Limb (tissue), 2 donors: ENCODE results near the gene SLC44A2.
A peak's percentile ranks its signal among the peaks of the same experiment; 100 is the strongest.
"Not testable (repeated sequence)": the region's sequence is repeated elsewhere in the genome, so short reads cannot be mapped to it uniquely, and the experiment has no call there.

Experiments used
- DNase-seq, 2 donors: peaks; one replicate each; pipeline ENCODE4 v3.0.0-alpha.2; 2016; ENCODE audit errors: extremely low spot score in 2 of 2

The SLC44A2 gene

DNA sequence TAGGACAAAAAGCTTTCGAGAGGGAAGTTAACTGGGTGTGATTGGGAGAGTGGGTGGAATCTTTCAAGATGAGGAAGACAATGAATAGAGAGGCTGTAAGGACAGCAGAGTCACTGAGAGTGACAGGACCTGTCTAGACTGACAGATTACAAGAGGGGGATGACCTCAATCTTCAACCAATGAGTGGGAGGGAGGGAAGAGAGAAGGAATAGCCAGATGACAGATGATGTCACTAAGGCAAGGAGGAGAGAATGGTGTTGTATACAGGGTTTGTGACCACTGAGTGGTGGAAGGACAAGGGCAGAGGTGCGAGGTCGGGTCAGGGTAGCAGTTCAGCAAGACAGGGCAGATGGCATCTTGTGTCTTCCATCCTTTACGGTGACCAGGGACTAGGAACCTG is 23.0 kb downstream of the SLC44A2 start:
- no peak for DNase-seq

DNA sequence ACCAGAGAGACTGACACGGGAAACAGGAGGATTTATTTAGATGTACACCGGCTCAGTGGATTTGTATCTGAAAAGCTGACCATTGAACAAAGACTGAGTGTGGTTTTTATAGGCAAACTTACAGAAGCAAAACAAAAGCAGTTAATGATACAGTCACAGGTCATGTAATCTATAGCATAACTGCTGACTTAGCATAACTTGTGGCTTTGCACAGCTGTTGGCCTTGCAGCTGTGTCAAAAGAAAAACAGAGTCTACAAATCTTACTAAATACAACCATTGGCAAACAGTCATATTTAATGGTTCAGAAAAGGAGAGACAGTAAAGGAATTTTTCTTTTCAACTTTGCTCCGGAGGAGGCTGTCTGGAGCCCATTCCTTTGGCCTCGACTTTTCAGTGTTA is 26.5 kb downstream of the SLC44A2 start:
- DNase-seq = no peak

DNA sequence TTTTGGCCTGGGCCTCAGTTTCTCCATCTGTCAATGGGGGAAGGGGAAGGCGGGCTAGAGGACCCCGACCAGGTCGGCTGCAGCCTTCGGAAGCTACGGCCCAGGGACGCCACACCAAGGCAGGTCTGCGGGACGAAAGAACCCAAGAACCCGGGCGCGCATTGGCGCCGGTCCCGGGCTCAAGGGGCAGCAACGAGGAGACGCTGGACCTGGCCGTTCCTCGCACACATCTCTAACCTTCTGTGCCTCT is 28.1 kb downstream of the SLC44A2 start:
- DNase-seq = no peak

DNA sequence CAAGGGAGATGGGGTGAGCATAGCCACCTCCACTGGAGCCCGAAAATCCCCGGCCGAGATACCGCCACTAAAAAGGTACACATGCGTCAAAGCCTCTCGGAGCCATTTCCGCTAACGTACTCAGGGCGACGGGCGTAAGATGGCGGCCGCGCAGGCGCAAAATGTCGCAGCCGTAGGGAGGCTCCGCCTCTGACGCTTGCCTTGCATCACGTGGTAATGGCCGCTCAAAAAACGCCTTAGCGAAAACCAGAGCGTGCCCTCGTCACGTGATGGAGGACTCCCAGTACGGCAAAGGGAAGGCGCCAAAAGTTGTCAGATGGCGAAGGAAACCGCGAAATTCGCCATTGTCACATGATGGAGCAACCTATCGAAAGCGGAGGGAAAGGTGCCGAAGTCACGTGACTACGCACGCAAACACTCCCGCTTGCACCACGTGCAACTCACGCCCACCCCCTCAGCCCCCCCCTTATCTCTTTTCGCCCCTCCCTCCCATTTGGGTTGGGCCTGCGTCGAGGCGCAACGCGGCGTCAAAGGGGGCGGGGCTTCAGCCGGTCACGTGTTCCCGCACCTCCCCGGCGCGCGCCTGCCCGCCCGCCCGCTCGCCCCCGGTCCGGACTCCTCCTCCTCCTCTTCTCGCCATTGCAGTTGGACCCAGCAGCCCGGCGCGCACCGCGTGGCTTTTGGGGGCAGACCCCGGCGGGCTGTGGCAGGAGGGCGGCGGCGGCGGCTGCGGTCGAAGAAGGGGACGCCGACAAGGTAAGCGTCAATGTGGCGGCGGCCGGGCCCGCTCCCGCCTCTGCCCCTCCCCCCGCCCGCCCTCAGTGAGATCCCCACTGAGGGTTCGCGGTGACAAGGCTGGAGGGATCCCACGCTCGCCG is 28.6 kb downstream of the SLC44A2 start, which contains the start of gene ILF3:
Gene ILF3, plus strand, starts transcription at position 615 of the 878 bp plus-strand sequence. CDS start 16,260 bp downstream, outside the sequence.
- DNase-seq = peak; percentile 99 to 100

DNA sequence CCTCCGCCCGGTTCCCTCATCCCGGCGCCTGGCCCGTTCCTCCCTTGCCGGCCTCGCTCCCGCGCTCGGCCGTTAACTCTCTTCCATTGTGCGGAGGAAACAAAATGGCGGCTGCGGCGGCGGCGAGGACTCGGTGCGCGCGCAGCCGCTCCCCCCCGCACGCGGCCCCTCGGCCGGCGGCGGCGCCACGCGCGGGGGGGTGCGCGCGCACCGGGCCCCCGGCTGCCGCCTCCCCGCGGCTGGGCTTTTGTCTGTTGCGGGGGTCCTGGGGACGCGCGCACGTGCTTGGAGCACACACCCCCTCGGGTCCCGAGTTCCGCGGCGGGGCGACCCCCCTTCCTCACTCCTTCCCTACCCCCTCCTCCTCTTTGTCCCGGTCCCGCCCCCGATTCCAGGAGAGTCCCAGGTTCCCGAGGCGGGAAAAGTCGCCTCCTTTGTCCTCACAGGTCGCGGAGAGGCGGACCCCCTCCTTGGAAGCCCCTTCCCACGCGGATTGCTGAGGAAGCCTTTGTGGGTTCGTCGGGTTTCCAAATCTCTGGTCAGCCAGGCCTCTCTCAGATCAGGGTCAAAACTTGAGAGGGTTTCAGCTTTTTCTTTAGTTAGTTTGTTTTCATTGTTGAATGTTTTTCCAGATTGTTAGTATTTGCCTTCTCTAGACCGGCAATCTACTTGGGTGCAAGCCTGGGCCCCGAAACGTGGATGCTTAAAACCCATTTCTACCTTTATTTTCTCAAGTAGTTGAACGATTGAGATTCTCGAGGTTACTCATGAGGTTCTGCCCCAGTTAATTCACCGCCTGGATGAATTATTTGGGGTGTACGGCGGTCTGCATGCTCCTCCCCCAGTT is 29.5 kb downstream of the SLC44A2 start:
- peak; percentile 55 to 84 for DNase-seq

DNA sequence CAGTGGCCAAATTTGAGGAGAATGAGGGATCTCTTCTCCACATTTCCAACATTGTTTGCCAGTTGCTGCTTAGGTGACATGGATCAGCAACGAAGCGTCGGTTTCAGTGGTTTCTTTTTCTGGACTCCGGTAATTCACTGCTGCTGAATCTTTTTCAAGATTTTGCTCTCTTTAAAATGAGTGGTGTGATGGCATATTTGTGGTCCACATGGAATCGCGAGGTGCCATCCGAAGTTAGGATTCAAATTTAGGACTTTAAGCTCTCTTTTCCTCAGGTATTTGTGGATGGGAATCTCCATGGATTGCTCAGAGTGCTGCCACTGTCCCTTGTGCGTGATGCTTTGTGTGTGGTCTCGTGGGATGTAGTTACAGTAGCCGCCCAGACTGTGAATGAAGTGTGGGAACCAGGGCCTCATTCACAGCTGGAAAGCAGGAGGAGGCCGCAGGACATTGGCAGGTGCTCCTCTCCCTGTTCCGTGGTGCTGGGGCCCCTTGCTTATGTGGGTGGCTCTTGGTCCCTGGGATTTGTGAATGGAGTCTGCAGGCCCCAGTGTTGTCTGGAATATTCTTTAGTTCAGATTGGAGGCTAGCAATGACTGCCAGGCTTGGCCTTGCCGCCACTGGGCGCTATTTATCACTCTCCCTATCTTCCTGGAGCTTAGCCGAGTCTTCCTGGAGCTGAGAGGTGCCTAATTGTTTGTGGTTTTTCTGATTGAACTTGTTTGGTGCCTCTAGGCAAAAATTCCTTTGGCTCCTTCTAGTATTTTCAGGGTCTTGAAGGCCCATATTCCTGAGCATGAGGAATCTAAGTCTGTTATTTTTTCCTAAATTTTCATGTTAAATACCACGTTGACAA is 30.3 kb downstream of the SLC44A2 start:
- peak in 1 of 2 donors; percentile 42 for DNase-seq

DNA sequence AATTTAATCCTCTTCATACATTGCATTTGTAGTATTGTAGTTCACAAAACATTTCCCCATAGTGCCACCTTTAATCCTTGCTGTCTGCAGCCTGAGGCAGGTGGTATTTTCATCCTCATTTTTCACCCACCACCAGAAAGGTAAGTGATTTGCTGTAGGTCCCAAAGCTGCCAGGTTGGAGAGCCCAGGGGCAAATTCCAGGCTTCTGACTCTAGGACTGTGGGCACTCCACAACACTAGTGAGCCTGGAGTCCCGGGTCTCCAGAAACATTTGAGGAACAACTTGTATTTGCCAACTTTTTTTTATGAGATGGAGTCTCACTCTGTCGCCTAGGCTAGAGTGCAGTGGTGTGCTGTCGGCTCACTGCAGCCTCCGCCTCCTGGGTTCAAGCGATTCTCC is 35.0 kb downstream of the SLC44A2 start:
- DNase-seq = no peak

DNA sequence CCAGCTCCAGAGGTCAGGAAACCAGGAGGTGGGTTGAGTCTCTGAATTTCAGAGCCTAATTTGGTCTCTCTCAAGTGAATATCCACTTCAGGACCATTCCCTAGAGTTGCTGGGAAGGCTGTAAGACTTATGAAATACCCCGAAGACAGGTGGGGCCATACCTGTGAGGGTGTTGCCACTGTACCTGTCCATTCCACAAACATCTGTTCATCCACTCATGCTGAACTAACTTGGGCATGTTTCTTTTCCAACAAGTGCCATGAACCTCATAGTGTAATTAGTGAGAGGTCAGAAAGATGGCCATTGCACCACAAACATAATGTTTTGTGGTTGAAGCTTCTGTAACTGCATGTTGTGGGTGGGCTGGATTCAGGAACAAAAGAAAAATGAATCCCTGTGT is 36.6 kb downstream of the SLC44A2 start:
- no peak for DNase-seq

DNA sequence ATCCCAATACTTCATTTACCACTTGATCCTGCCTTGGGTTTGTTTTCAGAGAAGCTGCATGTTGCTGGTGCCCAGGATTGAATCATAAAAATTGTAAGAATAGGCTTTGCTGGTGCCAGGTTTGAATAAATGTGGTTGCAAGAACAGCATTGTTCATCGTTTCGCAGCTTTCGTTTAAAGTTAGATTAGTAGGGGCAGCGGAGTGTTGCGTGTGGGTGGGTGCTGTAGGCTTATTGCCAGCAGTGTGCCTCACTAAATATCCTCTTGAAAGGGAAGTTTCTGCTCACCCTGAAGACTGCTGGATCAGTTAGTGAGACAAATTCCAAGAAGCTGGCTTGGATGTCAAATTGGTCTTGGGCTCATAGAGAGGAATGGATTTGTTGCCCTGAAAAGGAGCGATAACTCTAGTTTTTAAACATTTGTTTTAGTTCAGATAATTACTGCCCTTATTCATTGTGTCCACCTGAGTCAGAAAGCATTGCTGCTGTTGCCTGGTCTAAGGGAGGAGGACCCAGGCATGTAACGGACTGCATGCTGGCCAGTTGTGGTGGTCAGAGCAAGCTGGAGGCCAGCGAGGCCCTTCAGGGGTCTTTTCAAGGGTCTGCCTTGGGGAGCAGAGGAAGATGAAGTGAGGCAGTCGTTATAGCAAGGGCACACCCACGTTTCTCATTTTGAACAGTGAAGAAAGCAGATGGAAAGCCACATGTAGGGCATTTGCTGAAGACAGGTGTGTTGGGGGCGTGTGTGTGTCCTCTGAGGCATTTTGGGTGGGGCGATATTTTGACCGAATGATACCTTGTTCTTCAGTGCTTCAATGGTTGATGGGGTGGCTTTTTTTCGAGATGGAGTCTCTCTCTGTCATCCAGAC is 37.3 kb downstream of the SLC44A2 start:
- DNase-seq = no peak

DNA sequence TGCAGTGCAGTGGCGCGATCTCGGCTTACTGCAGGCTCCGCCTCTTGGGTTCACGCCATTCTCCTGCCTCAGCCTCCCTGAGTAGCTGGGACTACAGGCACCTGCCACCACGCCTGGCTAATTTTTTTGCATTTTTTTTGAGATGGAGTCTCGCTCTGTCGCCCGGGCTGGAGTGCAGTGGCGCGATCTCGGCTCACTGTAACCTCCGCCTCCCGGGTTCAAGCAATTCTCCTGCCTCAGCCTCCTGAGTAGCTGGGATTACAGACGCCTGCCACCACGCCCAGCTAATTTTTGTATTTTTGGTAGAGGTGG is 37.9 kb downstream of the SLC44A2 start:
- not testable (repeated sequence) for DNase-seq

DNA sequence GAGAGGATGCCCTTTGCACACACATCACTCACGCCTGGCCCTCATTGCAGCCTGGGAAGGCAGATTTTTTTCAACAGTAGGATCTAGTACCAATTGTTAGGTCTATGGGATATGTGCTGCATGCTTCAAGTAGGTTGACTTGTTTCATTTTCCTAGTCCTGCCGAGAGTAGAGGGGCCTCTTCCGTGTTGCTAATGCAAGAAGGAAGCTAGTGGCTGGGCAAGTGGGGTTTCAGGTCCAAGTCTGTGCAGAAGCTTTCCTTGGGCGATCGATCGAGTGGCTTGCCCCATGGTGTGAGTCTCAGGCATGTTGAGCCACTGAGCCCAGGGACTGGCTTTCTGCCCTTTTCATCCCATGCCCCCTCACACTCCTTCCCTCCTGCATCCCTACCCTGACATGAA is 42.5 kb downstream of the SLC44A2 start:
- DNase-seq = no peak

DNA sequence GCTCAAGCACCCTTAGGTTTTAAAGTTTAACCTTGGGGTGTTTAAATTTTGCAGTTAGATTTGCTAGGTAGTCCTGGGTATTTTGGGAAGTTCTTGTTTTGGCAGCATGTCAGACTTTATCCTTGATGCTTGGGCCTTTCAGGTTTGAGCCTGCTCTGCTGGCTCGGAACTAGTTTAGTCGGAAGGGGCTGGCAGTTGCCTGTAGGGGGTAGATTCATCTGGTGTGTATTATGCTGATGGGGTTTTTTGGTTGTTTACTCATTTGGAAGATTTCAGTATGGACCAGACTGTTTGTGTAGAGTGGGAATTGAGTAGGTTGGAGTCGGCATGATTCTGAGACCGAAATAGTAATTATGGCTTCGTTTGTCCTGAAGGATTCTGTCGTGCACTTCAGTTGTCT is 43.9 kb downstream of the SLC44A2 start:
- no peak for DNase-seq

DNA sequence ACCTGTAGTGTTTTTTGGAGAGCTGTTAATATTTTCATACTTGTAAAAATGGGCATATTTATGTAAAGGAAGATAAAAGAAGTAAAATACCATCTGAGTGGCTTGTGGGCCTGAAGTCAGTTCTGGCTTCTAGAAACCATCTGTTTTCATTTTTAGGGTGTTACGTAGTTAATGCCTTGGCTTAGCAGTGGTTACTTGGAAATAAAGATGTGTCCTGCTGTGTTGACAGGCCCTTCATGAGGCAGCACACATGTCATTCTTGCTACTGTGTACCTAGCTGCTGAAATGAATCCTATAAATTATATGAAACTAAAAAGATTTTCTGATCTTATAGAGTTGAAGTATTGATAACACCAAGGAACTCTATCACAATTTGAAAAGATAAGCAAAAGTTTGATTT is 44.8 kb downstream of the SLC44A2 start:
- no peak for DNase-seq

DNA sequence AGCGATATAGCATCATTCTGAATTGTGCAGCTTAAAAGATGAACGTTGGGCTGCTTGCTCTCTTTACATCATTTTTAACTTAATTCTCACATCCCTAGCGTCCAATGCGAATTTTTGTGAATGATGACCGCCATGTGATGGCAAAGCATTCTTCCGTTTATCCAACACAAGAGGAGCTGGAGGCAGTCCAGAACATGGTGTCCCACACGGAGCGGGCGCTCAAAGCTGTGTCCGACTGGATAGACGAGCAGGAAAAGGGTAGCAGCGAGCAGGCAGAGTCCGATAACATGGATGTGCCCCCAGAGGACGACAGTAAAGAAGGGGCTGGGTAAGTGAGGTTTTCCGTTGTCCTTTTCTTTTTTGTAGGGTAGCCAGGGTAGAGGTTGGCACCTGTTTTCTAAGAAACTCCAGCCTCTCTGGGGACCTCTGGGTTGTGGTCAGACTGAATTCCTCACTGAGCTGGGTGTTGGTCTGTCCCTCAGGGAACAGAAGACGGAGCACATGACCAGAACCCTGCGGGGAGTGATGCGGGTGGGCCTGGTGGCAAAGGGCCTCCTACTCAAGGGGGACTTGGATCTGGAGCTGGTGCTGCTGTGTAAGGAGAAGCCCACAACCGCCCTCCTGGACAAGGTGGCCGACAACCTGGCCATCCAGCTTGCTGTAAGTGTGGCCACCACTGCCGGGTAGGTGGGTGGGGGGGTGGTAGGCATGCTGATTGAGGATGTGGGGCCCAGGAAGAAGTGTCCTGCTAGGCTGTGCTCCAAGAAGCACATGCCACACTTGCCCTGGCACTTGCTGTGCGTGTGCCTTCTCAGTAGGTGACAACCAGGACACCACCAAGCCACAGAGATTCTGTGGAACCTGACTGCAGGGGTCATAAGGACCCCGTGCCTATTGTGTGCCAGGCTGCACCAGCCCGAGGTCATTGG is 45.8 kb downstream of the SLC44A2 start:
- DNase-seq = no peak

DNA sequence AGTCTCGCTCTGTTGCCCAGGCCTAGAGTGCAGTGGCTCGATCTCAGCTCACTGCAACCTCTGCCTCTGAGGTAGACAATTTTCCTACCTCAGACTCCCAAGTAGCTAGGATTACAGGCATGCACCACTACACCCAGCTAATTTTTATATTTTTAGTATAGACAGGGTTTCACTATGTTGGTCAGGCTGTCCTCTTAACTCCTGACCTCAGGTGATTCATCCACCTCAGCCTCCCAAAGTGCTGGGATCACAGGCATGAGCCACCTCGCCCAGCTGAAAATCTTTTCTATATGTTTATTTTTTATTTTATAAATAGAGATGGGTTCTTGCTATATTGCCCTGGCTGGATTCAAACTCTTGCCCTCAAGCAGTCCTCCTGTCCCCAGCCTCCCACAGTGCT is 46.6 kb downstream of the SLC44A2 start:
- not testable (repeated sequence) for DNase-seq

DNA sequence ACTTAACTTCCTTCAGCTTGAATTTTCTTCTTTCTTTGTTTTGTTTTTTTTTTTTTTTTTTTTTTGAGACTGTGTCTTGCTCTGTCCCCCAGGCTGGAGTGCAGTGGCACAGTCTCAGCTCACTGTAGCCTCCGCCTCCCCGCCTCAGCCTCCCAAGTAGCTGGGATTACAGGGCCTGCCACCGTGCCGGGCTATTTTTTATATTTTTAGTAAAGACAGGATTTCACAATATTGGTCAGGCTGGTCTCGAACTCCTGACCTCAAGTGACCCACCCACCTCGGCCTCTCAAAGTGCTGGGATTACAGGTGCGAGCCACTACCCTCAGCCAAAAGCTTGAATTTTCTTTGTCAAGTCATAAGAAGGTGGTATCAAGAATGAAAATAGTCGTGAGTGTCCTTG is 49.9 kb downstream of the SLC44A2 start:
- DNase-seq = not testable (repeated sequence)

DNA sequence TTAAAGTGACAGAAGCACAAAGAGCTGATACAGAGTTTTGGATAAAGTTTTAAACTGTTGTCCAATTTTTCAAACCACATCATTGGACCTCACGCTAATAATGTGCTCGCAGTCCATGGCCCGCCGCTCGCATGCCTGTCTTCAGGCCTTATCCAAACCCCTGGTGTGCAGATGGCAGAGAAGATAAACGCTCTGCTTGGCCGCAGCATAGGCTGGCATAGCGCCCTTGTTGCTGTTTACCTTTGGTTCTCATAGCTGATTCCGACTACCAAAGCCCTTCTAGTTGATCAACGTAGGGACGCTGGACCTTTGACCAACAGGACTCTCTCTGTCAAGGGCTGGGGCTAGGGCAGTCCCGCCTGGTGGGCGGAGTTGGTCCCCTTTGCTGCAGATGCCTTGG is 52.4 kb downstream of the SLC44A2 start:
- no peak for DNase-seq

DNA sequence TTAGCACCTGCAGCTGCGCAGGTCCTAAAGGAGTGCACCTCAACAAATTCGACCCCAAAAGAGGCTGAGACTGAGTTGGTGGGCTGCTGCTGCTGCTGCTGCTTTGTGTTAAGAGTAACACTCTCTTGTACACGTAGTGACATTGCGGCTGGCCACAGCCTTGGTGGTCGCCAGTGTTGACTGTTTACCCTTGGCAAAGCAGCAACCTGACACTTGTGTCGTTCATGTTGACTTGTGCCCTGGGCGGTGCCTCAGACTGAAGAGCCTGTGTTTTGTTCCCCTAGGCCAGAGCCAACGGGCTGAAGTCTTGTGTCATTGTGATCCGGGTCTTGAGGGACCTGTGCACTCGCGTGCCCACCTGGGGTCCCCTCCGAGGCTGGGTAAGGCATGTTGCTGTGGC is 53.5 kb downstream of the SLC44A2 start:
- no peak for DNase-seq

DNA sequence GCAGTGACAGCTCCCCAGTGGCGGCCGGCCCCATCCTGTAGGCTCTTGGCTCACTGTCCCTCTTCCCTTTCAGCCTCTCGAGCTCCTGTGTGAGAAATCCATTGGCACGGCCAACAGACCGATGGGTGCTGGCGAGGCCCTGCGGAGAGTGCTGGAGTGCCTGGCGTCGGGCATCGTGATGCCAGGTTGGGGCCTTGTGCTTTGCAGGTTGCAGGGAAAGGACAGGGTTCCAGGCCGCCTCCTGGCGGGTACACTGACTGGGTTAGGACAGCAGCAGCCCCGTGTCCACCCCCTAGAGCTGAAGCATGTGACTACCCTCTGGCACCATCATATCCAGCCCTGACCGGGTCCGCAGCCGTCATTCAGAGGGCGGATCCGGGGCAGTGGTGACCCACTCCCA is 54.4 kb downstream of the SLC44A2 start:
- DNase-seq = no peak

DNA sequence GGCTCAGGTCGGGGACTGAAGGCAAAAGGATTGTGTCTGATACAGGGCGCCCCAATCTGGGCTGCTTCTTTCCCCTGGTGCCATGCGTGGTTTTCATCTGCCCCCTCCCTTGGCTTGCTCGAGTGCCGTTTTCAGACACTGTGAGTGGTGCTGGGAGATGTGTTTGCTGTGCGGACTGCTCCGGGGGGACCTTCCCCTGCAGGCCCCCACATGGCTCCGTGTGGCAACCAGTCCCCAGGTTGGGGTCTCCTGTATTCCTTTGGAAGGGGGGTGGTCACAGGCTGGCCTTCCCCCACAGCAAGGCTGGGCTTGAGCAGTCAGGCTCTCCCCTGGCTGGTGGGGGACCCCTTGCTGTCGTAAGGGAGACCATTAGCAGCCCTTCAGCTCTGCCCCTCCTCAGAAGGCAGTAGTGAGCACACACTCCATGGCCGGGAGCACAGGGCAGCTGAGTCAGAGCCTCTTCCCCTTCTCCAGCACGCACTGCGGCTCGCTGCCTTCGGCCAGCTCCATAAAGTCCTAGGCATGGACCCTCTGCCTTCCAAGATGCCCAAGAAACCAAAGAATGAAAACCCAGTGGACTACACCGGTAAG is 55.3 kb downstream of the SLC44A2 start:
- no peak for DNase-seq
